Natural killer cell (primary cell): Measurements from ENCODE around the gene ASXL2. TPM values are rescaled to one million over a fixed set of nuclear protein-coding genes. Genes with fewer than 3 reads are reported as not detected.

Experiments
- ATAC-seq, 3 donors: fragments of 150-1000 bp in 2 of 3; fragments of 200-7000 bp in 1 of 3; cut with Tn5 transposase; 1 replicate in 1 of 3; 2 replicates in 2 of 3; pipeline ENCODE4 v1.10.0; 2021; ENCODE audit warnings: mild to moderate bottlenecking in 2 of 3, moderate library complexity in 2 of 3
- DNase-seq, 2 donors: peaks; one replicate each; pipeline versions ENCODE4 v3.0.0 to v3.0.0-alpha.2; 2013 to 2021; ENCODE audit warnings: mixed read lengths in 1 of 2
- H3K27ac ChIP-seq: one replicate; pipeline ENCODE4 v1.5.1; 2013; ENCODE audit warnings: mild to moderate bottlenecking, low read length
- H3K27me3 ChIP-seq: one replicate; pipeline ENCODE4 v1.6.1; 2013; ENCODE audit warnings: low read length; ENCODE audit not compliant: control insufficient read depth, insufficient read depth
- H3K36me3 ChIP-seq: one replicate; pipeline ENCODE4 v1.6.1; 2013; ENCODE audit warnings: low read length; ENCODE audit not compliant: control insufficient read depth, insufficient read depth
- H3K4me1 ChIP-seq: one replicate; pipeline ENCODE4 v1.6.1; 2013; ENCODE audit warnings: low read length; ENCODE audit not compliant: control insufficient read depth, insufficient read depth
- H3K4me3 ChIP-seq: one replicate; pipeline ENCODE4 v1.5.1; 2013; ENCODE audit warnings: low read length
- H3K9me3 ChIP-seq: one replicate; pipeline ENCODE4 v1.6.1; 2013; ENCODE audit warnings: low read length; ENCODE audit not compliant: control insufficient read depth, insufficient read depth
- H3K27ac Mint-ChIP-seq, 2 donors: one replicate each; pipeline ENCODE4 v1.8.0; 2022; ENCODE audit warnings: mild to moderate bottlenecking in 2 of 2, mixed read lengths in 2 of 2, moderate library complexity in 1 of 2
- H3K27me3 Mint-ChIP-seq, 2 donors: one replicate each; pipeline ENCODE4 v1.8.0; 2022; ENCODE audit warnings: low read depth in 2 of 2, mixed read lengths in 2 of 2
- H3K36me3 Mint-ChIP-seq: one replicate; pipeline ENCODE4 v1.8.0; 2022; ENCODE audit warnings: mixed read lengths
- H3K4me1 Mint-ChIP-seq, 2 donors: one replicate each; pipeline ENCODE4 v1.8.0; 2022; ENCODE audit warnings: mixed read lengths in 2 of 2
- H3K4me3 Mint-ChIP-seq: one replicate; pipeline ENCODE4 v1.8.0; 2022; ENCODE audit warnings: mild to moderate bottlenecking, moderate library complexity, mixed read lengths
- H3K9me3 Mint-ChIP-seq, 2 donors: one replicate each; pipeline ENCODE4 v1.8.0; 2022; ENCODE audit warnings: mixed read lengths in 2 of 2
- CTCF ChIP-seq: fragments of 200-600 bp; IDR thresholded peaks from one replicate; pipeline ENCODE4 v1.8.0; 2022; ENCODE audit warnings: antibody characterized with exemption
- WGBS: methylation state at CpG from one replicate; pipeline ENCODE4 v1.1.7; 2013; ENCODE audit warnings: missing lambda C conversion rate; ENCODE audit not compliant: insufficient coverage; 5-methylcytosine and 5-hydroxymethylcytosine counted together
- intact Hi-C: fragments of 100-400 bp; cut with micrococcal nuclease; formaldehyde crosslinking; loops from one replicate; pipeline ENCODE4 v1.14.2; 2022
- total RNA-seq, 4 donors: library from RNA; stranded (reverse); fragments of 120-200 nt in 1 of 4; gene quantifications; one replicate each; pipeline versions ENCODE4 v1.2.3 to v1.2.4, GENCODE V29; 2013 to 2022

The ASXL2 gene
- total RNA-seq, 3 donors from 2014 or later (not counting 1 experiment from before 2014, with no cell fraction given): 27.7 to 32.6 (median 27.8) TPM

GRCh38 chr2:25744055-25744454, 134.2 kb downstream of the ASXL2 start:
- H3K4me1 Mint-ChIP-seq: peaks cover 12 to 19% of the 10 kb centered on the region in 2 donors
- Histone ChIP-seq H3K4me3 (no peak overlapping the region), H3K27me3 (no peaks in the 10 kb centered on the region), H3K36me3 (peaks cover 52% of the 10 kb centered on the region), H3K27ac (no peak overlapping the region), H3K9me3 (no peaks in the 10 kb centered on the region), H3K4me1 (peaks cover 22% of the 10 kb centered on the region)
- H3K27ac Mint-ChIP-seq: peak overlapping the region in 1 of 2 donors; percentile 43
- H3K4me3 Mint-ChIP-seq: no peak overlapping the region
- H3K27me3 Mint-ChIP-seq: no peaks in the 10 kb centered on the region
- peaks cover 12% of the 10 kb centered on the region for H3K36me3 Mint-ChIP-seq
- intact Hi-C loops: no loop called here
- 97% methylated on average over 8 of the region's 8 CpGs for WGBS
- no peak for TF ChIP-seq CTCF
- H3K9me3 Mint-ChIP-seq: no peaks in the 10 kb centered on the region
- ATAC-seq (no peak), DNase-seq (no peak)

GRCh38 chr2:25743132-25743830, 135.0 kb downstream of the ASXL2 start:
- Histone ChIP-seq H3K36me3 (peaks cover 44% of the 10 kb centered on the region), H3K27me3 (no peaks in the 10 kb centered on the region), H3K4me1 (peaks cover 22% of the 10 kb centered on the region), H3K9me3 (no peaks in the 10 kb centered on the region), H3K27ac (peak overlapping the region; percentile 40), H3K4me3 (no peak overlapping the region)
- H3K27ac Mint-ChIP-seq: peak overlapping the region; percentile 34 to 35
- ATAC-seq (peak in 1 of 3 donors; percentile 35), DNase-seq (peak in 1 of 2 donors; percentile 32)
- peak overlapping the region; percentile 7 for H3K4me3 Mint-ChIP-seq
- TF ChIP-seq CTCF: no peak
- no peaks in the 10 kb centered on the region for H3K9me3 Mint-ChIP-seq
- no peaks in the 10 kb centered on the region for H3K27me3 Mint-ChIP-seq
- H3K36me3 Mint-ChIP-seq: peaks cover 12% of the 10 kb centered on the region
- H3K4me1 Mint-ChIP-seq: peaks cover 12 to 19% of the 10 kb centered on the region in 2 donors
- WGBS: 21% methylated on average over 5 of the region's 5 CpGs
- intact Hi-C loops: no loop called here

- intact Hi-C loops: no loop called here
- H3K9me3 ChIP-seq: no peaks in the 10 kb centered on the region
- no peak for TF ChIP-seq CTCF
- H3K4me3 ChIP-seq: no peak overlapping the region
- H3K27me3 ChIP-seq: no peaks in the 10 kb centered on the region
- Mint-ChIP-seq H3K4me1 (peaks cover 12 to 19% of the 10 kb centered on the region in 2 donors), H3K36me3 (peaks cover 12% of the 10 kb centered on the region), H3K4me3 (no peak overlapping the region), H3K9me3 (no peaks in the 10 kb centered on the region), H3K27ac (peak overlapping the region; percentile 34 to 35), H3K27me3 (no peaks in the 10 kb centered on the region)
- no peak for DNase-seq
- 100% methylated on average over 1 of the region's 1 CpG for WGBS
- ATAC-seq: no peak
- no peak overlapping the region for H3K27ac ChIP-seq
- peaks cover 22% of the 10 kb centered on the region for H3K4me1 ChIP-seq
- H3K36me3 ChIP-seq: peaks cover 41% of the 10 kb centered on the region
Measured at GRCh38 chr2:25742501-25742900, 135.8 kb downstream of the ASXL2 start.
